CD4-positive, alpha-beta T cell (primary cell): ENCODE results near the gene SLC2A13. TPM values are rescaled to one million over a fixed set of nuclear protein-coding genes. Genes with fewer than 3 reads are reported as not detected.

Experiments used
- ATAC-seq: fragments of 200-7000 bp; cut with Tn5 transposase; one replicate; pipeline ENCODE4 v1.10.0; 2022; ENCODE audit warnings: mild to moderate bottlenecking; ENCODE audit not compliant: poor library complexity
- CTCF ChIA-PET: fragments of 350-600 bp; sonication (Branson Sonifier 250); formaldehyde crosslinking; loops from one replicate; lab custom pipeline; 2021; ENCODE audit warnings: antibody characterized with exemption, inconsistent platforms; lab: Charles Lee
- POLR2A ChIA-PET: fragments of 350-600 bp; sonication (Branson Sonifier 250); formaldehyde crosslinking; loops from one replicate; lab custom pipeline; 2021; ENCODE audit warnings: antibody characterized with exemption, inconsistent platforms; lab: Charles Lee
- DNase-seq, 14 experiments: peaks; one replicate each; pipeline ENCODE4 v3.0.0-alpha.2; 2013 to 2020; ENCODE audit warnings: mixed read lengths in 2 of 14
- H3K27ac ChIP-seq, 2 donors: one replicate each; pipeline versions ENCODE4 v1.5.1 to v1.7.0; 2013; ENCODE audit warnings: low read length in 2 of 2, low read depth in 1 of 2, mild to moderate bottlenecking in 1 of 2
- H3K27me3 ChIP-seq, 2 experiments: 1 replicate in 1 of 2; 2 replicates in 1 of 2; pipeline versions ENCODE4 v1.6.1 to v1.7.0; 2013; ENCODE audit warnings: low read length in 2 of 2, control low read depth in 1 of 2, mild to moderate bottlenecking in 1 of 2, moderate library complexity in 1 of 2; ENCODE audit not compliant: insufficient read depth in 2 of 2, control insufficient read depth in 1 of 2
- H3K36me3 ChIP-seq: one replicate; pipeline ENCODE4 v1.6.1; 2013; ENCODE audit warnings: low read length, control low read depth; ENCODE audit not compliant: insufficient read depth
- H3K4me1 ChIP-seq: one replicate; pipeline ENCODE4 v1.6.1; 2013; ENCODE audit warnings: low read length, control low read depth; ENCODE audit not compliant: insufficient read depth
- H3K4me3 ChIP-seq: one replicate; pipeline ENCODE4 v1.5.1; 2013; ENCODE audit warnings: mild to moderate bottlenecking, low read length, moderate library complexity
- H3K9me3 ChIP-seq, 2 experiments: 1 replicate in 1 of 2; 2 replicates in 1 of 2; pipeline versions ENCODE4 v1.6.1 to v1.7.0; 2013; ENCODE audit warnings: low read length in 2 of 2, mild to moderate bottlenecking in 2 of 2, control low read depth in 1 of 2, moderate library complexity in 1 of 2; ENCODE audit not compliant: control insufficient read depth in 1 of 2, insufficient read depth in 1 of 2
- H3K27ac Mint-ChIP-seq: one replicate; pipeline ENCODE4 v1.8.0; 2020; ENCODE audit warnings: mixed read lengths
- H3K27me3 Mint-ChIP-seq: one replicate; pipeline ENCODE4 v1.8.0; 2021; ENCODE audit warnings: mixed read lengths
- H3K36me3 Mint-ChIP-seq: one replicate; pipeline ENCODE4 v1.8.0; 2021; ENCODE audit warnings: low read depth, mixed read lengths
- H3K4me1 Mint-ChIP-seq: one replicate; pipeline ENCODE4 v1.8.0; 2021; ENCODE audit warnings: low read depth, mixed read lengths
- H3K4me3 Mint-ChIP-seq: one replicate; pipeline ENCODE4 v1.8.0; 2020; ENCODE audit warnings: mild to moderate bottlenecking, mixed read lengths
- H3K9me3 Mint-ChIP-seq: one replicate; pipeline ENCODE4 v1.8.0; 2020; ENCODE audit warnings: mixed read lengths
- CTCF ChIP-seq: fragments of 200-600 bp; IDR thresholded peaks from one replicate; pipeline ENCODE4 v1.8.0; 2022; ENCODE audit warnings: antibody characterized with exemption, mild to moderate bottlenecking
- intact Hi-C, 2 experiments: fragments of 100-400 bp; cut with DNase I in 1 of 2; cut with micrococcal nuclease in 1 of 2; formaldehyde crosslinking; loops; one replicate each; pipeline versions ENCODE4 v1.15.1 to v1.9.0; 2023 to 2025; cut with DNase I, micrococcal nuclease
- total RNA-seq, 174 experiments: library from RNA in 2 of 174; stranded (reverse) in 2 of 174; gene quantifications; one replicate each; pipeline ENCODE4 v1.2.3 and lab custom pipeline; 2021 to 2026

Gene SLC2A13
- total RNA-seq, 2 experiments from 2014 or later = 1.6 to 1.7 TPM

- no peak overlapping the region for H3K4me3 Mint-ChIP-seq
- H3K9me3 Mint-ChIP-seq = no peaks in the 10 kb centered on the region
- ChIA-PET CTCF (no interaction called here), POLR2A (no interaction called here)
- peak; percentile 91 for TF ChIP-seq CTCF
- intact Hi-C loops = no loop called here
- H3K36me3 Mint-ChIP-seq = no peaks in the 10 kb centered on the region
- no peaks in the 10 kb centered on the region for H3K9me3 ChIP-seq
- H3K36me3 ChIP-seq = no peaks in the 10 kb centered on the region
- H3K27ac ChIP-seq = no peak overlapping the region
- peak; percentile 43 for ATAC-seq
- peaks cover 24% of the 10 kb centered on the region for H3K27me3 Mint-ChIP-seq
- no peak overlapping the region for H3K4me3 ChIP-seq
- no peaks in the 10 kb centered on the region for H3K4me1 Mint-ChIP-seq
- H3K4me1 ChIP-seq = no peaks in the 10 kb centered on the region
- peak in 13 of 14 experiments; percentile 5 to 68 (median 27) for DNase-seq
- H3K27me3 ChIP-seq = no peaks in the 10 kb centered on the region
- H3K27ac Mint-ChIP-seq = no peak overlapping the region
Measured at GRCh38 chr12:40152783-40153383, 47.0 kb upstream of the SLC2A13 start.

DNA sequence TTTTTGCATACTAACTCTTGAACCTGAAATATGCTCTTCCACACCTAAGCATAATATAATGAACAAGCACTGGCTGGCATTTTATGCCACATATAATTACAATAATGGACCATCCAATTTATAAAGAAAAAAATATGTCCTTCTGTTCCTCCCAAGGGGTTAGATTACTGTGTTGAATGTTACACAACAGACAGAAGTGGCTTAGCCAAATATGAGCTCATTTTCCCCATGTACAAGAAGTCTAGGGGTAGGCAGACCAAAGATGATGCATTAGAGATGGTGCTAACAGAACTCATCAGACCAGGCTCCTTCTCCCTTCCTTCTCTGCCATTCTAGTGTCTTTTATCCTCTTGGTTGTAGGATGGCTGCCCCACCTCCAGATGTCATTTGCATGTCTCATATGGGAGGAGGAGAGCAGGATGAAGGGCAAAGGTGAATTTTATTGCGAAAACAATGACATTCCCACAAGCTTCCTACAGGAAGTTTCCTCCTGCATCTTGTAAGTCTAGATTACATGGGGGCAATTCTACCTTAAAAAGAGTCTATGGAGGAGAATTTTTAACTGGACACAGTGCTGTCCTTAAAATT is 43.9 kb upstream of the SLC2A13 start:
- POLR2A ChIA-PET = no interaction called here
- no peaks in the 10 kb centered on the region for H3K27me3 ChIP-seq

More for the DNA sequence above, 43.9 kb upstream of the SLC2A13 start:
- Mint-ChIP-seq H3K4me1 (no peaks in the 10 kb centered on the region), H3K4me3 (no peak overlapping the region), H3K27me3 (peaks cover 11% of the 10 kb centered on the region), H3K9me3 (no peaks in the 10 kb centered on the region), H3K36me3 (no peaks in the 10 kb centered on the region), H3K27ac (no peak overlapping the region)
- Histone ChIP-seq H3K36me3 (no peaks in the 10 kb centered on the region), H3K27ac (no peak overlapping the region), H3K4me3 (no peak overlapping the region), H3K9me3 (no peaks in the 10 kb centered on the region), H3K4me1 (no peaks in the 10 kb centered on the region)
- intact Hi-C loops = loop anchor here in 1 of 2 experiments (10.0 kb wide), 1 partner anchor 705 kb away; the partner anchor contains the start of gene KIF21A
- no peak for ATAC-seq
- TF ChIP-seq CTCF = no peak
- CTCF ChIA-PET = no interaction called here
- no peak for DNase-seq
